Osteocyte (in vitro differentiated cells): ENCODE measurements around the gene PAN3. TPM values are rescaled to one million over a fixed set of nuclear protein-coding genes. Genes with fewer than 3 reads are reported as not detected.

ENCODE experiments used
- DNase-seq: peaks from one replicate; pipeline ENCODE4 v3.0.0; 2021; ENCODE audit warnings: mixed read lengths; ENCODE audit not compliant: unreplicated experiment; ENCODE audit errors: extremely low spot score
- H3K27ac Mint-ChIP-seq: one replicate; pipeline ENCODE4 v1.8.0; 2021; ENCODE audit warnings: mild to moderate bottlenecking, mixed read lengths; ENCODE audit not compliant: unreplicated experiment
- H3K27me3 Mint-ChIP-seq: one replicate; pipeline ENCODE4 v1.8.0; 2021; ENCODE audit warnings: mixed read lengths; ENCODE audit not compliant: unreplicated experiment
- H3K36me3 Mint-ChIP-seq: one replicate; pipeline ENCODE4 v1.8.0; 2021; ENCODE audit warnings: mixed read lengths; ENCODE audit not compliant: unreplicated experiment
- H3K4me1 Mint-ChIP-seq: one replicate; pipeline ENCODE4 v1.8.0; 2021; ENCODE audit warnings: mixed read lengths; ENCODE audit not compliant: unreplicated experiment
- H3K4me3 Mint-ChIP-seq: one replicate; pipeline ENCODE4 v1.8.0; 2021; ENCODE audit warnings: mild to moderate bottlenecking, moderate library complexity, mixed read lengths; ENCODE audit not compliant: unreplicated experiment
- H3K9me3 Mint-ChIP-seq: one replicate; pipeline ENCODE4 v1.8.0; 2021; ENCODE audit warnings: mixed read lengths; ENCODE audit not compliant: unreplicated experiment
- CTCF ChIP-seq: fragments of 200-600 bp; sonication (generic); IDR thresholded peaks from 2 replicates; pipeline ENCODE4 v1.5.0; 2021; ENCODE audit warnings: antibody characterized with exemption, mild to moderate bottlenecking, moderate library complexity
- total RNA-seq: library from RNA; stranded (reverse); gene quantifications from 2 replicates; pipeline ENCODE4 v1.2.1, GENCODE V29; 2021

The PAN3 gene
- total RNA-seq, 1 donor from 2014 or later: 32.7 TPM

- peaks cover 24% of the 10 kb centered on the region for H3K4me1 Mint-ChIP-seq
- no peak for DNase-seq
- no peak for TF ChIP-seq CTCF
- H3K9me3 Mint-ChIP-seq: no peaks in the 10 kb centered on the region
- peaks cover 2% of the 10 kb centered on the region for H3K36me3 Mint-ChIP-seq
- no peak overlapping the region for H3K27ac Mint-ChIP-seq
- H3K4me3 Mint-ChIP-seq: no peak overlapping the region
- no peaks in the 10 kb centered on the region for H3K27me3 Mint-ChIP-seq
These were observed 6.7 kb downstream of the PAN3 start for GRCh38 chr13:28145049-28145448.

DNA sequence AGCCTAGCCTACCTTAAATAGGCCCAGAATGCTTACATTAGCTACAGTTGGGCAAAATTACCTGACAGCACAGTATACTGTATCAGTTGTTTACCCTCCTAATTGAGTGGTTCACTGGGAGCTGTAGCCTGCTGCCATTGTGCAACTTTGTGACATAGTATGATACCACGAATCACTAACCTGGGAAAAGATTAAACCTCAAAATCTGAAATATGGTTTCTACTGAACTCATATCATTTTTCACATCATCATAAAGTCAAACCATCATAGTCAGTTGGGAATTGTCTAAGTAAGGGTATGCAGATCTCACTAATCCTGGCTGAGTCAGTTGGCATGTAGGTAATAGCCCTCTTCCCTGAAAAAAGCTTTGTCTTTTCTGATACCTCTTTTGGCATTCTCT, 9.2 kb downstream of the PAN3 start:
- no peak overlapping the region for H3K27ac Mint-ChIP-seq
- H3K4me3 Mint-ChIP-seq: no peak overlapping the region
- peaks cover 4% of the 10 kb centered on the region for H3K4me1 Mint-ChIP-seq
- TF ChIP-seq CTCF: no peak
- H3K9me3 Mint-ChIP-seq: no peaks in the 10 kb centered on the region
- no peak for DNase-seq
- H3K36me3 Mint-ChIP-seq: peaks cover 2% of the 10 kb centered on the region
- H3K27me3 Mint-ChIP-seq: no peaks in the 10 kb centered on the region

DNA sequence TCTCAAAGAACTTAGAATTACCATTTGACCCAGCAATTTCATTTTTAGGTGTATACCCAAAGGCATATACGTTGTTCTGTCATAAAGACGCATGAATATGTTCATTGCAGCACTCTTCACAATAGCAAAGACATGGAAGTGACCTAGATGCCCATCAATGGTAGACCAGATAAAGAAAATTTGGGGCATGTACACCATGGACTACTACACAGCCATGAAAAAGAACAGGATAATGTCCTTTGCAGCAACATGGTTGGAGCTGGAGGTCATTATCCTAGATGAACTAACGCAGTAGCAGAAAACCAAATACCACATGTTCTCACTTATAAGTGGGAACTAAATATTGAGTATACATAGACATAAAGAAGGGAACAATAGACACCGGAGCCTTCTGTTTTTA, 20.7 kb downstream of the PAN3 start:
- H3K9me3 Mint-ChIP-seq: peaks cover 13% of the 10 kb centered on the region
- H3K27ac Mint-ChIP-seq: no peak overlapping the region
- peaks cover 15% of the 10 kb centered on the region for H3K36me3 Mint-ChIP-seq
- H3K4me3 Mint-ChIP-seq: no peak overlapping the region
- DNase-seq: no peak
- no peak for TF ChIP-seq CTCF
- H3K27me3 Mint-ChIP-seq: no peaks in the 10 kb centered on the region
- H3K4me1 Mint-ChIP-seq: peaks cover 9% of the 10 kb centered on the region

- peaks cover 9% of the 10 kb centered on the region for H3K4me1 Mint-ChIP-seq
- no peaks in the 10 kb centered on the region for H3K27me3 Mint-ChIP-seq
- H3K27ac Mint-ChIP-seq: no peak overlapping the region
- no peak for DNase-seq
- no peak for TF ChIP-seq CTCF
- peaks cover 7% of the 10 kb centered on the region for H3K36me3 Mint-ChIP-seq
- no peak overlapping the region for H3K4me3 Mint-ChIP-seq
- H3K9me3 Mint-ChIP-seq: peaks cover 9% of the 10 kb centered on the region
These were observed 23.0 kb downstream of the PAN3 start for GRCh38 chr13:28161370-28161769.

DNA sequence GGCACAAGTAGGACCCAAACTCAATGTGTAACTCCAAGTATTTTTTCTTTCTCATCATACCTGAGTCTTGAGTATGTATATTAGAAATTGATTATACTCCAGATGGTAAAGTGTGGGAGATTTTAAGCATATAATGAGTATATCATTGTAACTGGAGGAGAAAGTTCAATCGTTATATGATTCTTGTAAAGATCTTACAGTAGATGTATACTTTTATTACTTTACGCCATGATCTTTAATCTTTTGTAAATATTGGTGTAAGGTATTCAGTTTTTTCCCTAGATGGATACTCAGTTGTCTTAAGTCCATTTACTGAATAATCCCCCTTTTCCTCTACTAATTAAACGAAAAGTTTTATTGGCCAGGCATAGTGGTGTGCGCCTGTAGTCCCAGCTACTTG, 25.2 kb downstream of the PAN3 start:
- H3K27me3 Mint-ChIP-seq: no peaks in the 10 kb centered on the region
- H3K36me3 Mint-ChIP-seq: no peaks in the 10 kb centered on the region
- TF ChIP-seq CTCF: no peak
- H3K9me3 Mint-ChIP-seq: no peaks in the 10 kb centered on the region
- peaks cover 9% of the 10 kb centered on the region for H3K4me1 Mint-ChIP-seq
- H3K27ac Mint-ChIP-seq: no peak overlapping the region
- H3K4me3 Mint-ChIP-seq: no peak overlapping the region
- DNase-seq: no peak
